Measurements from ENCODE around the gene INA.

DNA sequence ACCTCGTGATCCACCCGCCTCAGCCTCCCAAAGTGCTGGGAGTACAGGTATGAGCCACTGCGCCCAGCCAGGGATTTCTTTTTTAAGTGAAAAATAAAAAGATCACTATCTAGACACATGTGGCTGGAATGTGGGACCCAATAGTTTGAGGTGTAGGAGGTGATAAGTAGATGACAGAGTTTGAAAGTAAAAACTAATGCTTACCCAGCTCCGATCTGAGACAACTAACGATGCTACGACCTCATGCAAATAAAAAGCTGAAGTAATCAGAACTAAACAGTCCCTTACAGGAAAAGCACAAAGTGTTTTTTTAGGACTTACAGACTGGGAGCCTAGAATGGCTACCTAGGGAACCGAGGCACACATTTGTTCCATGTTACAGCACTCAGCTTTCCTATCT, 51.0 kb downstream of the INA start:
- TF ChIP-seq, protein P1, sequence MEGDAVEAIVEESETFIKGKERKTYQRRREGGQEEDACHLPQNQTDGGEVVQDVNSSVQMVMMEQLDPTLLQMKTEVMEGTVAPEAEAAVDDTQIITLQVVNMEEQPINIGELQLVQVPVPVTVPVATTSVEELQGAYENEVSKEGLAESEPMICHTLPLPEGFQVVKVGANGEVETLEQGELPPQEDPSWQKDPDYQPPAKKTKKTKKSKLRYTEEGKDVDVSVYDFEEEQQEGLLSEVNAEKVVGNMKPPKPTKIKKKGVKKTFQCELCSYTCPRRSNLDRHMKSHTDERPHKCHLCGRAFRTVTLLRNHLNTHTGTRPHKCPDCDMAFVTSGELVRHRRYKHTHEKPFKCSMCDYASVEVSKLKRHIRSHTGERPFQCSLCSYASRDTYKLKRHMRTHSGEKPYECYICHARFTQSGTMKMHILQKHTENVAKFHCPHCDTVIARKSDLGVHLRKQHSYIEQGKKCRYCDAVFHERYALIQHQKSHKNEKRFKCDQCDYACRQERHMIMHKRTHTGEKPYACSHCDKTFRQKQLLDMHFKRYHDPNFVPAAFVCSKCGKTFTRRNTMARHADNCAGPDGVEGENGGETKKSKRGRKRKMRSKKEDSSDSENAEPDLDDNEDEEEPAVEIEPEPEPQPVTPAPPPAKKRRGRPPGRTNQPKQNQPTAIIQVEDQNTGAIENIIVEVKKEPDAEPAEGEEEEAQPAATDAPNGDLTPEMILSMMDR (IDR thresholded peaks at IDR 0.05) = no peak
- TF ChIP-seq EP300 (IDR thresholded peaks at IDR 0.05) = no peak
- no peak for TF ChIP-seq POLR2AphosphoS5 (IDR thresholded peaks at IDR 0.05)
- TF ChIP-seq POLR2A (IDR thresholded peaks at IDR 0.05) = no peak
